Hematopoietic multipotent progenitor cell treated with erythropoietin and hydrocortisone succinate and interleukin-3 and kit ligand, for 15 days (in vitro differentiated cells): Measurements from ENCODE around the gene IFNL1.
"Not testable (repeated sequence)": the region's sequence is repeated elsewhere in the genome, so short reads cannot be mapped to it uniquely, and the experiment has no call there.

ENCODE experiments used
- DNase-seq: peaks from one replicate; pipeline ENCODE4 v3.0.0-alpha.2; 2015; ENCODE audit warnings: low spot score

IFNL1 gene

GRCh38 chr19:39270036-39270871 is 26.0 kb upstream of the IFNL1 start:
- no peak for DNase-seq

DNA sequence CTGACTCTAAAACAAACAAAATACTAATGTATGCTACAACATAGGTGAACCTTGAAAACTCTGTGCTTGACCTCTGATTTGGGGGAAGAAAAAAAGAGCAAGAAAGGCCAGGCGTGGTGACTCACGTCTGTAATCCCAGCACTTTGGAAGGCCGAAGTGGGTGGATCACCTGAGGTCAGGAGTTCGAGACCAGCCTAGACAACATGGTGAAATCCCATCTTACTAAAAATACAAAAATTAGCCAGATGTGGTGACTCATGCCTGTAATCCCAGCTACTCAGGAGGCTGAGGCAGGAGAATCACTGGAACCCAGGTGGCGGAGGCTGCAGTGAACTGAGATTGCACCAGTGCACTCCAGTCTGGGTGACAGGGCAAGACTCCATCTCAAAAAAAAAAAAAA is 22.3 kb upstream of the IFNL1 start:
- not testable (repeated sequence) for DNase-seq

DNA sequence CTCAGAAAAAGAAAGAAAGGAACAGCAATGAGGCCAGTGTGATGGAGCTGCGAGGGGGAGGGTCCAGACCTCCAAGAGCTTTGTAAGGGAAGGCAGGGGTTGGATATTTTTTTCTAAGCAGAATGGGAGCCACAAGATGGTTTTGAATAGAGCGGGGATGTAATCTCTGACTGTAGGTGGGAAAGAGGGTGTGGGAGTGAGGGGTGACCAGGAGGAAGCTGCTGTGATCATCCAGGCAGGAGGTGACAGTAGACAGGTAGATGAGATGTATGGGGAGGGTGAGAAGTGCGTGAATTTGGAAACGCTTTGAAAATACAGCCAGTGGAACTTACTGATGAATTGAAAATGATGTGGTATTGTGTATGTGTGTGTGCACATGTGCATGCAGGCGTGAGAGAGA is 20.6 kb upstream of the IFNL1 start:
- no peak for DNase-seq

DNA sequence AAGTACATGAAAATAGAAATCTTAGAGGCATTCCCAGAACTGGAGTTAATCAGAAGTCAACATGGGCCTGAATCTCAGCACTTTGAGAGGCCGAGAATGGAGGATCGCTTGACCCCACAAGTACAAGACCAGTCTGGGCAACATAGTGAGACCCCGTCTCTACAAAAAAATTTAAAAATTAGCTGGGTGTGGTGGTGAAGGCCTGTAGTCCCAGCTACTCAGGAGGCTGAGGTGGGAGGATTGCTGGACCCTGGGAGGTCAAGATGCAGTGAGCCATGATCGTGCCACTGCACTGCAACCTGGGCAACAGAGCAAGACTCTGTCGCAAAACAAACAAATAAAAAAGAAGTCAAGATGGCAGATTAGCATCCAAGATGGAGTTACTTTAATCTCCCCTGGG is 19.5 kb upstream of the IFNL1 start:
- DNase-seq = no peak

- DNase-seq = no peak
Measured at GRCh38 chr19:39277598-39277997, 18.6 kb upstream of the IFNL1 start.

DNA sequence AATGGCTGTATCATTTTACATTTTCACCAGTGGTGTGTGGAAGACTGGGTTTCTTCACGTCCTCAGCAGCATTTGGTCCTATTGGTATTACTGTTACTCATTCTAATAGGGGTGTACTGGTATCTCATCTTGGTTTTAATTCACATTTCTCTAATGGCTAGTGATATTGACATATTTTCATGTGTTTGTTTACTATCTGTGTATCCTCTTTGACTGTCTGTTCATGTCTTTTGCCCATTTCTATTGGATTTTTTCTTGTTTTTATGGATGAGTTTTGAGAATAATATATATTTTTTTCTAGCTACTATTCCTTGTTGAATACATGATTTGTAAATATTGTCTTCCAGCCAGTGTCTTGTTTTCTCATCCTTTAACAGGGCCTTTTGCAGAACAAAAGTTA is 14.2 kb upstream of the IFNL1 start:
- DNase-seq = no peak

GRCh38 chr19:39284032-39284431 is 12.2 kb upstream of the IFNL1 start:
- no peak for DNase-seq

- no peak for DNase-seq
Measured at GRCh38 chr19:39293394-39293793, 2.8 kb upstream of the IFNL1 start.

DNA sequence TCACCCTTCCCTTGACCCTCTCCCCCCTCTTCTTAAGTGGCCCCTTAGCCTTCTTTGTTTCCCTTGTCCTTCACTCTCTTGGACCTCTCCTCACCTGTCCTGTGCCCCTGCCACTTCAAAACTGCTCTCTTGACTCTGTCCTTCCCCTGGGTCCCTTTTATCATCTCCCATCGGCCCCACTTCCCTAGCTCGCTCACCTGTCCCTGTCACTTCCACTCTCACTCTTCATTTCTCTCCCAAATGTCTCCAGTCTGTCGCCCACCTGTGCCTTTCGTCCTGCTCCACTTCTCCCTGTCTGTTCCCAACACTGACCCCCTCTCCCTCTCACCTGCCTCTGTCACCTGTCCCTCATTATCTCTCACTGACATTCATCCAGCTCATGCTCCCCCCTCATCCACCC is 699 bp downstream of the IFNL1 start:
- no peak for DNase-seq

- DNase-seq = no peak
Measured at GRCh38 chr19:39297931-39298634, 1.9 kb downstream of the IFNL1 start.

DNA sequence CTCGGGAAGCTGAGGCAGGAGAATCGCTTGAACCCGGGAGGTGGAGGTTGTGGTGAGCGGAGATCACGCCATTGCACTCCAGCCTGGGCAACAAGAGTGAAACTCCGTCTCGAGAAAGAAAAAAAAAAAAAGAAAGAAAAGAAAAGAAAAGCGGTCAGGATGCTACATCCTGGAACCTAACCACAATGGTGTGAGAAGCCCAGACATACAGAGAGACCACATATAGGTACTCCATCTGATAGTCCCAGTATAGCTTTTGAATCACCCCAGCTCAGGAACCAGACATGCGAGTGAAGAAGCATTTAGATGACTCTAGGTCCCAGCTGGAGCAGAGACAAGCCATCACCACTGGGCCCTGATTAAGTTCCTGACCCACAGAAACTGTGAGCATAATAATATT is 3.2 kb downstream of the IFNL1 start:
- no peak for DNase-seq

- DNase-seq = no peak
Measured at GRCh38 chr19:39299832-39300231, 3.6 kb downstream of the IFNL1 start.

GRCh38 chr19:39301021-39301420 is 4.8 kb downstream of the IFNL1 start:
- DNase-seq = no peak

- no peak for DNase-seq
Measured at GRCh38 chr19:39301562-39301961, 5.4 kb downstream of the IFNL1 start.

DNA sequence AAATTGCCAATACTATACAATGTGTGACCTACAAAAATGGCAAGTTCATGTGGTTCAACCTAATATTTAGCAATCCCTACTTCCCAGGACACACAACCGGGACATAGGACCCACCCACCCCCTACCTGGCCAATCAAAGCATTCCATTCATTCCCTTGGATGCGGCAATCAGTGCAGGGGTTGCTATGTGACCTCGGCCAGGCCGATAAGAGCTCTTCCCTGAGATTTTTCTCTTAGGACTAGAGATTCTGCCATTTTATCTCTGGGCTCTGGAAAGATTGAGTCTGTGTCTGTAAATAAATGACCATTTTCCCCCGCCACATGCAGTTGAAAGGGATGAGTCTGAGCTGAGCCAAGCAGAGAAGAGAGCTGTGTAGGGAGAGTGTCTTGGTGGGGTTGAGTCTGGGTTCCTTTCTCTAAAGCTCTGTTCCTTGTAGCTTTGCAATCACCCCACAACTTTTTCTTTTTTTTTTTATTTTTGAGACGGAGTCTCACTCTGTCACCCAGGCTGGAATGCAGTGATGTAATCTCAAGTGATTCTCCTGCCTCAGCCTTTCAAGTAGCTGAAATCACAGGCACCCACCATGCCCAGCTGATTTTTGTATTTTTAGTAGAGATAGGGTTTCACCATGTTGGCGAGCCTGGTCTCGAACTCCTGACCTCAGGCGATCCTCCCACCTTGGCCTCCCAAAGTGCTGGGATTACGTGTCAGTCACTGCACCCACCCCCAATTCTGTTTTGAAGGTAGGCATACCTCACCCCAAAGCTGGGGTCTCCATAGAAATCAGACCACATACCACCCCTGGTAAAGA is 7.4 kb downstream of the IFNL1 start:
- no peak for DNase-seq

- no peak for DNase-seq
Measured at GRCh38 chr19:39304185-39304513, 7.9 kb downstream of the IFNL1 start.

GRCh38 chr19:39304701-39305571 is 8.7 kb downstream of the IFNL1 start:
- no peak for DNase-seq

GRCh38 chr19:39306075-39306474 is 9.9 kb downstream of the IFNL1 start:
- DNase-seq = no peak

DNA sequence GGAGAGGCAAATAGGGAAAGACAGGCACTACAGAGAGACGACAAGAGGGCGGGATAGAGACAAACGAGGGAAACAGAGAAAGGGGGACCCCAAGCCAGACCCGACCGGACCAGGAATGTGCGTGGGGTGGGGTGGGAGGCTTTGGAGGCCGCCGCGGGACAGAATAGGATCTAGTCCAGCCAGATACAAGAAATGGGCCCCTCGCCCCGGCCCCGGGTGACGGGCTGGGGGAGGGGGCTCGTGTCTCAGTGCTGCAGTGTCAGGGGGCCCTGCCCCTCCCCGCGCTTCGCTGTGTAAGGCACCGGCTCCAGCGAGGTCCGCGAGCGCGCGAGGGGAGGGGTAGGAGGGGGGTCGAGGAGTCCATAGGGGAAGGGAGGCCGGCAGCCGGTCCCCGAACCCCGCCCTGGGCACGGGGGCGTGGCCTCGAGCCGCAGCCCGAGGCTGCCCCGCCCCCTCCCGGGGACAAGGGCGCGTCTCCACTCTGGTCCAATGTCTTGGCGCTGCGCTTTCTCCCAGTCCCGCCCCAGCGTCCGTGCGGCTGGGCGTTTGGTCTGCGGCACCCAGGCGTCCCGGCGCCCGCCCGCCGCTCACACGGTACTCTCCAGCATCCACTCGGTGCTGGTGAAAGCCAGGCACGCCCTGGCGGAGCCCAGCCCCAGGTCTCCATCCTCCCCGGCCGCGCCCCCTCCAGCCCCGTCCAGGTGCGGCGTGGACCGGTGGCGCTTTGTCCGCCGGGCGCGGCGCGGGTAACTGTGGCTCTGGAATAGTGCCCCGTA is 11.0 kb downstream of the IFNL1 start:
- DNase-seq = no peak

DNA sequence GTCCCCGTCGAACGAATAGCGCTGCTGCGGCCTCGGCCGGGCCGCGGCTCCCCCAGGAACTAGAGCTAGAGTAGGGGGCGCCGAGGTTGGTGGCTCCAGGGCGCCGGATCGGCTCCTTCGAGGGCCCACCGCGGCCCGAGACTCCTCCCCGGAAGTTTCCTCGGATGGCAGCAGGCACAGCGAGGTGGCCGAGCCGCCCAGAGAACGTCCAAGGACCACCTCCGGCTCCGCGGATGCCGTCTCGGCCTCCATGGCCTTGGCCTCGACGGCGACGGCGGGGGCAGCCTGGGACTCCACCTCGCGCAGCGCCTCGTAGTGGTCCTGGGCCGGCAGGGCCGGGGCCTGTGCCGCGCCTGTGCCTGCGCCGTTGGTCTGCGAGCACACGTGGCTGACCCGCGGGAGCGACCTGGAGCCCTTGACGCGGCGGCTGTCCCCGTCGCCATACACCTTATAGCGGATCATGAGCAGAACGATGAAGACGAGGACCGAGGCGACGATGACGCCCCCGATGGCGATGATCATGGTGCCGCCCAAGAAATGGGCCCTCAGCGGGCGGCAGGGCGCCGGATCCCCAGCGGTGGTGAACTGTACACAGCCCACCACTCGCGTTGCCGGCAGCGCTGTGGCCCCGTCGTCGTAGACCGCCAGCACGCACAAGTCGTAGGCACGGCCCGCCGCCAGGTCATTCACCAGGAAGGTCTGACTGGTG is 11.8 kb downstream of the IFNL1 start:
- DNase-seq = no peak
